Measurements from ENCODE around the gene IL11RA.

IL11RA gene

DNA sequence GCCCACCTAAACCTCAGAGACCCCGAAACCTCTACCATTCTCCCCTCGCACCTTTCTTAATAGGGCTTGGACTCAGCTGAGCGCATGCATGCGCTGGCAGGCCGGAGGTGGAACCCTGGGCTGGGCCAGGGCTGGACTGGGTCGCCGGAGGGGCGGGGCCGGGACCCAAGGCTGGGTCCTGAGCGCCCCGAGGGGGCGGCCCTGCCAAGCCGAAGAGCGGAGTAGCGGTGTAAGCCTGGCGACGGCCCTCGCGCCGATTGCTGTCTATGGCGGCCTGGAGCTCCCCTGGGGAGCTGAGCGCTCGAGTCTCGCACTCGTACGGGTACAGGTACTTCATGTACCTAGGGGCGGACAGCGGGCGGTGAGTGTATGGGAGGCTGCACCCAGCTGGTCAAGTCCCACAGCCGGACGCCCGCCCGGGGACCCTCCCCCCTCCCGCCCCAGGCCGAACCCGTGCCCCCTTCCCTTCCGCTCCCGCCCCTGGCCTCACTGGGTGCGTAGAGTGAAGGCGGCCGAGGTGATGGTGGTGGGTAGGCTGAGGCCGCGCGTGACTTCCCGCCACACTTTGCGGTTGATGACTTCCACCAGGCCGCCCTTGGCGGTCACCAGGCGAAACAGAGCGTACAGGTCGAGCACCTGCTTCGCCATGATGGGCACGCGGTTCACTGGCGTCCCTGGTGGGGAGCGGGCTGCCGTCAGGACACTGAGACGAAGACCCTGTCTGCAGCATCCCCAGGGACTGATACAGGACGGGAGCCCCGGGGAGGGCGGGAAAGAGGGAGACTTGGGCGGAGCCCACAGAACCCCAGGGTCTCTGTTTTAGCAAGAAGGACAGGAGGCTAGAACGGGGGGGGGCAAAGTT lies 28.4 kb upstream of the IL11RA start:
- no peak for DNase-seq (ENCODE audit: low read depth)
- no peak overlapping the region for H3K4me3 ChIP-seq (ENCODE audit: control insufficient read depth, low read depth, low read length)
- TF ChIP-seq CTCF (conservative IDR thresholded peaks at IDR 0.05; ENCODE audit: control insufficient read depth, insufficient read depth, low read depth, low read length): no peak

GRCh38 chr9:34624475-34625185 lies 27.4 kb upstream of the IL11RA start:
- H3K4me3 ChIP-seq (ENCODE audit: control insufficient read depth, low read depth, low read length): no peak overlapping the region
- no peak for DNase-seq (ENCODE audit: low read depth)
- no peak for TF ChIP-seq CTCF (conservative IDR thresholded peaks at IDR 0.05; ENCODE audit: control insufficient read depth, insufficient read depth, low read depth, low read length)

- no peak for TF ChIP-seq CTCF (conservative IDR thresholded peaks at IDR 0.05; ENCODE audit: control insufficient read depth, insufficient read depth, low read depth, low read length)
- no peak for DNase-seq (ENCODE audit: low read depth)
- no peak overlapping the region for H3K4me3 ChIP-seq (ENCODE audit: control insufficient read depth, low read depth, low read length)
Observed at GRCh38 chr9:34625186-34625486, 26.8 kb upstream of the IL11RA start.

DNA sequence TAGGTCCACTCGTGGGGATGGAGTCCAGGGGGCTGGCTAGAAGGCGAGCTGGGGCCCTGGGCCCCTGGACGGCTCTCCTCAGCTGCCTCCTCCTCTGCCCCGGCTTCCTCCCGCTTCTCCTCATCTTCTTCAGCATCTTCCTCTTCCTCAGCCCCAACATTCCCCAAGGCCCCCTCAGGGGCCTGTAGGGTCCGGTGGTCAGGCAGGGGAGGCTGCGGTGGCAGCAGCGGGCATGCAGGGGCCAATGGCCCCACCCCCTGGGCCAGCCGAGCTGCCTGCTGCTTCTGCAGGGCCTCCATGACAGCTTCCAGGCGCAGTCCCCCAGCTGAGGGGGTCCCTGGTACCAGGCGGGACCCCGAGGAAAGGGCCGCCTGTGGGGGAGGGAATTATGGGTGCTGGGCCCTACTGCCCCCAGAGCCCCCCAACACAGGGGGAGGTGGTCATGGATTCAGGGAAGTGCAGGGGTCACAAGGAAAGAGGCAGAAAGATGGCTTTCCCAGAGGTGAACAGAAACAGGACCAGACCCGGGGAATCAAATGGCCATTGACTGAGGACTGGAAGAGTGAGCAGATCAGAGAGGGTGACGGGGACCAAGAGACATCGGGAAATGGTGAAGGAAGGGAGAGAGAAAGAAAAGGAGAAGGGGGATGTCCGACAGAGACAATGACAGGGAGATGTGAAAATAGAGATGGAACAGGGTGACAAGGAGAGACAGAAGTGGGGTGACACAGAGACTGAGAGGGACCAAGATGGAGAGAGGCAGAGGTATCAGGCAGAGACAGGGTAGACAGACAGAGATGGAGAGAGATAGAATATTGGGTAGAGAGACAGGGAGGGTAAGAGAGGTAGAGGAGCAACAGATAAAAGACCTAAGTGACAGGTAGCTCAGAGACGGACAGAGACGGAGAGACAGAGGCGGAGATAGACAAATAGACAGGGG lies 24.0 kb upstream of the IL11RA start:
- no peak overlapping the region for H3K4me3 ChIP-seq (ENCODE audit: control insufficient read depth, low read depth, low read length)
- DNase-seq (ENCODE audit: low read depth): no peak
- TF ChIP-seq CTCF (conservative IDR thresholded peaks at IDR 0.05; ENCODE audit: control insufficient read depth, insufficient read depth, low read depth, low read length): no peak

DNA sequence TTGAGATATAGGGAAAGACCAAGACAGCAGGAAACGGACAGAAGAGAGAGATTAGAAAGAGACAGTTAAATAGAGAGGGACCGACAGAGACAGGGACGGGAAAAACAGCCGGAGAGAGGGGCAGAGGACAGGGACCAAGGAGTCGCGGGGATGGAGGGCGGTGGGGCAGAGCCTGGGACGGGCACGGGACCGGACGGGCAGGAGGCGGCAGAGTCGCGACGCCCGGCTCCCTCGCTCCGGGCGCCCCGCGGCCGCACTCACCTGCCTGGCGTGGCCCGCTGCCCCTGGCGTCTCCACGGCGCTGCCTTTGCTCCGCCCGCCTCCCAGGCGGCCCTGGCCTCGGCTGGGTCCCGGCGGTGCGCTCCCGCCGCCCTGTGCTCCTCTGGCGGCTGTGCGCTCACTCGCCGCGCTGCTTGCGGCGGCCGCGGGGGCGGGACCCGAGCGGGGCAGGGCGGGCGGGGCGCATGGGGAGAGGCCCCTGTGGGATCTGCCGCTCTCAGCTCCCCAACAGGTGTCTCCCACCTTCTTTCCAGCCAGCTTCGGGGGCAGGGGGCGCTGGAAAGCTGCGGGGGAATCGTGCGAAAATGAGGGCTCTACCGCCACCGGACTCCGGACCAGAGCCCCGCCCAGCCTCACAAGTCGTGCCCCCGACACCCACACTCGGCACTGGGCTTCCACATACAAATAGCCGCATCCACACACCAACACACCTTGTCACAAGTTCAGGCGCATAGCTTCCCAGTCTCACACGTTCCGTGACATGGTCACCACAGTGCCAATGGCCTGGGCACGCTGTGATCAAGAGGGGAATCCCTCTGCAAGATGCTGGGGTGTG lies 23.1 kb upstream of the IL11RA start, which contains the start of gene ARID3C:
TSS of gene ARID3C (minus strand) at position 411 of the 835 bp plus-strand sequence. CDS start 1,052 bp downstream, outside the sequence.
- peak within 1 kb of the TSS; percentile 31 for H3K4me3 ChIP-seq (ENCODE audit: control insufficient read depth, low read depth, low read length)
- no peak for TF ChIP-seq CTCF (conservative IDR thresholded peaks at IDR 0.05; ENCODE audit: control insufficient read depth, insufficient read depth, low read depth, low read length)
- DNase-seq (ENCODE audit: low read depth): no peak

DNA sequence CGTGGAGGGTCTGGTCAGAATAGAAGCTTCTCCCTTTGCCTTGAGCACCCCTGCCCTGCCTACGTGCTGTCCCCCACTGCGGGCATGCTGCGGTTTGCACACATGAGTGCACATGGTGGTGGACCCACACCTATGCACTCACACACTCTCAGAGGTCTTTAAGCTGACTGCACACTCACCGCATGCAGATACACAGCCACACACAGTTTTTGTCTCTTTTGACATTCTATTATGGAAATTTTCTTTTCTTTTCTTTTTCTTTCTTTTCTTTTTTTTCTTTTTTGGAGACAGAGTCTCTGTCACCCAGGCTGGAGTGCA lies 22.5 kb upstream of the IL11RA start:
- no peak overlapping the region for H3K4me3 ChIP-seq (ENCODE audit: control insufficient read depth, low read depth, low read length)
- no peak for DNase-seq (ENCODE audit: low read depth)
- TF ChIP-seq CTCF (conservative IDR thresholded peaks at IDR 0.05; ENCODE audit: control insufficient read depth, insufficient read depth, low read depth, low read length): no peak
